ENCODE results near the gene ABCC12.

GRCh38 chr16:48137822-48138221, 18.0 kb downstream of the ABCC12 start:
- no peak for TF ChIP-seq CTCF (optimal IDR thresholded peaks at IDR 0.05 in 1 of 3, IDR thresholded peaks at IDR 0.05 in 1 of 3, conservative IDR thresholded peaks at IDR 0.05 in 1 of 3; ENCODE audit: extremely low read depth in 1 of 3, insufficient read depth in 2 of 3, low read length in 3 of 3)
- TF ChIP-seq EZH2 (IDR thresholded peaks at IDR 0.05; ENCODE audit: low read length), result no peak
